Karpas-422 (cell line): ENCODE data around the gene MRTFA. TPM values are rescaled to one million over a fixed set of nuclear protein-coding genes. Genes with fewer than 3 reads are reported as not detected.
A peak's percentile ranks its signal among the peaks of the same experiment; 100 is the strongest.
"Not testable (repeated sequence)": the region's sequence is repeated elsewhere in the genome, so short reads cannot be mapped to it uniquely, and the experiment has no call there.

Experiments used
- DNase-seq: peaks from one replicate; pipeline ENCODE4 v3.0.0-alpha.2; 2015
- H2AFZ ChIP-seq: fragments of 200-600 bp; sonication (generic); 2 replicates; pipeline ENCODE4 v1.6.1; 2014; ENCODE audit warnings: antibody characterized with exemption, low read length, mixed read lengths
- H3K27ac ChIP-seq: fragments of 200-600 bp; sonication (generic); 2 replicates; pipeline ENCODE4 v1.5.1; 2014; ENCODE audit warnings: mild to moderate bottlenecking, low read length, moderate library complexity
- H3K27me3 ChIP-seq: fragments of 200-600 bp; sonication (generic); 2 replicates; pipeline ENCODE4 v1.6.1; 2014; ENCODE audit warnings: low read length, mixed read lengths
- H3K36me3 ChIP-seq: fragments of 200-600 bp; sonication (generic); 2 replicates; pipeline ENCODE4 v1.6.1; 2014; ENCODE audit warnings: low read length, mixed read lengths; ENCODE audit not compliant: insufficient read depth
- H3K4me1 ChIP-seq: fragments of 200-600 bp; sonication (generic); 2 replicates; pipeline ENCODE4 v1.6.1; 2014; ENCODE audit warnings: mild to moderate bottlenecking, low read length, mixed read lengths
- H3K4me2 ChIP-seq: fragments of 200-600 bp; sonication (generic); 2 replicates; pipeline ENCODE4 v1.6.1; 2014; ENCODE audit warnings: low read length, low read depth, mild to moderate bottlenecking; ENCODE audit not compliant: poor library complexity, severe bottlenecking
- H3K4me3 ChIP-seq: fragments of 200-600 bp; sonication (generic); 2 replicates; pipeline ENCODE4 v1.5.1; 2014; ENCODE audit warnings: mild to moderate bottlenecking, antibody characterized with exemption, low read length, mixed read lengths
- H3K79me2 ChIP-seq: fragments of 200-600 bp; sonication (generic); 2 replicates; pipeline ENCODE4 v1.6.1; 2014; ENCODE audit warnings: mild to moderate bottlenecking, low read length, mixed read lengths
- H3K9ac ChIP-seq: fragments of 200-600 bp; sonication (generic); 2 replicates; pipeline ENCODE4 v1.6.0; 2014; ENCODE audit warnings: low read length
- H3K9me2 ChIP-seq: fragments of 200-600 bp; sonication (generic), shearing (Covaris generic); replicated peaks from 2 replicates; pipeline ENCODE4 v1.6.0; 2014; ENCODE audit warnings: mild to moderate bottlenecking, low read length, moderate library complexity; ENCODE audit not compliant: insufficient read depth
- H3K9me3 ChIP-seq: fragments of 300-700, 200-600 bp; sonication (generic); 2 replicates; pipeline ENCODE4 v1.6.1; 2014; ENCODE audit warnings: low read length, mixed read lengths
- H4K20me1 ChIP-seq: fragments of 200-600 bp; sonication (generic); 2 replicates; pipeline ENCODE4 v1.6.1; 2014; ENCODE audit warnings: mild to moderate bottlenecking, antibody characterized with exemption, low read length, low read depth; ENCODE audit not compliant: insufficient read depth
- total RNA-seq: library from RNA; depleted of rRNA; stranded (reverse); fragments of >200 nt; shearing (Covaris generic); gene quantifications from 2 replicates; pipeline ENCODE4 v1.2.3, GENCODE V29; 2014; ENCODE audit warnings: low replicate concordance

Gene MRTFA
- total RNA-seq, 1 experiment from 2014 or later = 37.2 TPM

GRCh38 chr22:40606306-40606705 is 30.2 kb downstream of the MRTFA start:
- no peak overlapping the region; the same call in 1 of the 2 replicates for H3K27ac ChIP-seq

GRCh38 chr22:40605761-40606160 is 30.8 kb downstream of the MRTFA start:
- Histone ChIP-seq H3K9ac (no peak overlapping the region), H4K20me1 (peaks cover 39% of the 10 kb centered on the region), H3K9me2 (no peaks in the 10 kb centered on the region), H3K27me3 (no peaks in the 10 kb centered on the region), H3K79me2 (peaks cover 87% of the 10 kb centered on the region), H3K4me1 (peaks cover 21% of the 10 kb centered on the region), H3K9me3 (no peaks in the 10 kb centered on the region), H3K36me3 (no peaks in the 10 kb centered on the region), H3K4me3 (no peak overlapping the region), H3K4me2 (no peak overlapping the region), H2AFZ (no peak overlapping the region), H3K27ac (no peak overlapping the region)
- DNase-seq = no peak

More at GRCh38 chr22:40606306-40606705, 30.2 kb downstream of the MRTFA start:
- no peaks in the 10 kb centered on the region for H3K36me3 ChIP-seq
- no peak overlapping the region for H2AFZ ChIP-seq
- no peaks in the 10 kb centered on the region for H3K27me3 ChIP-seq
- H3K9ac ChIP-seq = no peak overlapping the region
- H4K20me1 ChIP-seq = peaks cover 40% of the 10 kb centered on the region
- H3K4me1 ChIP-seq = peaks cover 18% of the 10 kb centered on the region
- H3K4me3 ChIP-seq = no peak overlapping the region
- no peak for DNase-seq
- H3K9me2 ChIP-seq = no peaks in the 10 kb centered on the region
- H3K9me3 ChIP-seq = no peaks in the 10 kb centered on the region
- peaks cover 87% of the 10 kb centered on the region for H3K79me2 ChIP-seq
- no peak overlapping the region for H3K4me2 ChIP-seq

GRCh38 chr22:40603088-40603605 is 33.4 kb downstream of the MRTFA start:
- H3K27me3 ChIP-seq = no peaks in the 10 kb centered on the region
- no peak for DNase-seq
- peaks cover 40% of the 10 kb centered on the region for H4K20me1 ChIP-seq
- H3K9me3 ChIP-seq = no peaks in the 10 kb centered on the region
- peaks cover 91% of the 10 kb centered on the region for H3K79me2 ChIP-seq
- H3K4me2 ChIP-seq = no peak overlapping the region
- H3K36me3 ChIP-seq = no peaks in the 10 kb centered on the region
- H3K27ac ChIP-seq = peak overlapping the region; percentile 2; the same call in 1 of the 2 replicates
- H3K9ac ChIP-seq = no peak overlapping the region
- H3K9me2 ChIP-seq = no peaks in the 10 kb centered on the region
- no peak overlapping the region for H2AFZ ChIP-seq
- no peak overlapping the region for H3K4me3 ChIP-seq
- H3K4me1 ChIP-seq = peaks cover 31% of the 10 kb centered on the region

- no peaks in the 10 kb centered on the region for H3K9me2 ChIP-seq
- no peak overlapping the region for H3K9ac ChIP-seq
- peaks cover 41% of the 10 kb centered on the region for H3K4me1 ChIP-seq
- no peaks in the 10 kb centered on the region for H3K27me3 ChIP-seq
- H3K9me3 ChIP-seq = no peaks in the 10 kb centered on the region
- H2AFZ ChIP-seq = no peak overlapping the region
- no peak overlapping the region for H3K4me3 ChIP-seq
- no peak overlapping the region for H3K27ac ChIP-seq
- H3K36me3 ChIP-seq = no peaks in the 10 kb centered on the region
- H3K4me2 ChIP-seq = no peak overlapping the region
- peaks cover 92% of the 10 kb centered on the region for H3K79me2 ChIP-seq
- peaks cover 32% of the 10 kb centered on the region for H4K20me1 ChIP-seq
- DNase-seq = no peak
Measured at GRCh38 chr22:40602231-40602630, 34.3 kb downstream of the MRTFA start.

- no peak overlapping the region for H3K9ac ChIP-seq
- peaks cover 25% of the 10 kb centered on the region for H4K20me1 ChIP-seq
- DNase-seq = no peak
Measured at GRCh38 chr22:40599731-40600130, 36.8 kb downstream of the MRTFA start.

GRCh38 chr22:40598712-40599111 is 37.8 kb downstream of the MRTFA start:
- peaks cover 94% of the 10 kb centered on the region for H3K79me2 ChIP-seq
- not testable (repeated sequence) for H3K9me3 ChIP-seq, H3K4me3 ChIP-seq, H2AFZ ChIP-seq, H3K9me2 ChIP-seq, H3K27ac ChIP-seq, H3K36me3 ChIP-seq, DNase-seq, H3K27me3 ChIP-seq, H3K9ac ChIP-seq
- peaks cover 66% of the 10 kb centered on the region for H3K4me1 ChIP-seq
- H4K20me1 ChIP-seq = peaks cover 35% of the 10 kb centered on the region
- H3K4me2 ChIP-seq = peak overlapping the region; percentile 64

More at GRCh38 chr22:40599731-40600130, 36.8 kb downstream of the MRTFA start:
- no peaks in the 10 kb centered on the region for H3K9me2 ChIP-seq
- H3K4me3 ChIP-seq = no peak overlapping the region
- peaks cover 89% of the 10 kb centered on the region for H3K79me2 ChIP-seq
- H3K4me2 ChIP-seq = no peak overlapping the region
- no peaks in the 10 kb centered on the region for H3K27me3 ChIP-seq
- no peak overlapping the region for H2AFZ ChIP-seq
- no peaks in the 10 kb centered on the region for H3K36me3 ChIP-seq
- H3K27ac ChIP-seq = no peak overlapping the region
- no peaks in the 10 kb centered on the region for H3K9me3 ChIP-seq
- H3K4me1 ChIP-seq = peaks cover 56% of the 10 kb centered on the region

- Histone ChIP-seq H4K20me1 (peaks cover 35% of the 10 kb centered on the region; the same call in 1 of the 2 replicates), H3K9ac (peak overlapping the region; percentile 30; the same call in 1 of the 2 replicates), H3K4me1 (peaks cover 69% of the 10 kb centered on the region)
Measured at GRCh38 chr22:40597526-40598430, 38.7 kb downstream of the MRTFA start.

GRCh38 chr22:40595497-40596234 is 40.9 kb downstream of the MRTFA start:
- Histone ChIP-seq H3K79me2 (peaks cover 93% of the 10 kb centered on the region), H3K9me2 (no peaks in the 10 kb centered on the region), H3K27ac (peak overlapping the region; percentile 32; the same call in 1 of the 2 replicates), H4K20me1 (peaks cover 29% of the 10 kb centered on the region; the same call in 1 of the 2 replicates), H3K27me3 (no peaks in the 10 kb centered on the region), H3K4me1 (peaks cover 75% of the 10 kb centered on the region), H3K9me3 (no peaks in the 10 kb centered on the region), H3K36me3 (no peaks in the 10 kb centered on the region), H2AFZ (no peak overlapping the region), H3K4me2 (no peak overlapping the region), H3K9ac (no peak overlapping the region), H3K4me3 (no peak overlapping the region)
- no peak for DNase-seq

More at GRCh38 chr22:40597526-40598430, 38.7 kb downstream of the MRTFA start:
- H3K4me2 ChIP-seq = peak overlapping the region; percentile 64
- H3K79me2 ChIP-seq = peaks cover 96% of the 10 kb centered on the region
- DNase-seq = peak; percentile 52
- H3K27me3 ChIP-seq = no peaks in the 10 kb centered on the region
- peak overlapping the region; percentile 61 for H3K27ac ChIP-seq
- H3K9me2 ChIP-seq = no peaks in the 10 kb centered on the region
- peak overlapping the region; percentile 24; the same call in 1 of the 2 replicates for H3K4me3 ChIP-seq
- no peak overlapping the region for H2AFZ ChIP-seq
- no peaks in the 10 kb centered on the region for H3K9me3 ChIP-seq
- no peaks in the 10 kb centered on the region for H3K36me3 ChIP-seq
